MM.1S (cell line): ENCODE results near the gene RPS6KB1.
A peak's percentile ranks its signal among the peaks of the same experiment; 100 is the strongest.

ENCODE experiments used
- DNase-seq: peaks from one replicate; pipeline ENCODE4 v3.0.0-alpha.2; 2015
- H2AFZ ChIP-seq: fragments of 300-600 bp; sonication (generic); 2 replicates; pipeline ENCODE4 v1.6.0; 2016; ENCODE audit warnings: antibody characterized with exemption, low read length
- H3F3A ChIP-seq: fragments of 300-600 bp; sonication (generic); 2 replicates; pipeline ENCODE4 v1.6.1; 2016; ENCODE audit warnings: mild to moderate bottlenecking, antibody characterized with exemption, low read length, moderate library complexity, mixed read lengths; ENCODE audit not compliant: insufficient read depth
- H3K27ac ChIP-seq: fragments of 300-600 bp; sonication (generic); 2 replicates; pipeline ENCODE4 v1.5.1; 2016; ENCODE audit warnings: mild to moderate bottlenecking, low read length
- H3K27me3 ChIP-seq: fragments of 300-600 bp; sonication (generic); replicated peaks from 2 replicates; pipeline ENCODE4 v1.6.0; 2016; ENCODE audit warnings: low read length; ENCODE audit not compliant: insufficient read depth
- H3K36me3 ChIP-seq: fragments of 300-600 bp; sonication (generic); replicated peaks from 2 replicates; pipeline ENCODE4 v1.6.1; 2016; ENCODE audit warnings: mild to moderate bottlenecking, low read length, mixed read lengths; ENCODE audit not compliant: insufficient read depth
- H3K4me1 ChIP-seq: fragments of 300-600 bp; sonication (generic); 2 replicates; pipeline ENCODE4 v1.6.1; 2016; ENCODE audit warnings: low read length, mixed read lengths
- H3K4me2 ChIP-seq: fragments of 300-600 bp; sonication (generic); 2 replicates; pipeline ENCODE4 v1.6.0; 2016; ENCODE audit warnings: low read depth, low read length
- H3K4me3 ChIP-seq: fragments of 300-600 bp; sonication (generic); 2 replicates; pipeline ENCODE4 v1.5.1; 2016; ENCODE audit warnings: low read length, mixed read lengths
- H3K79me2 ChIP-seq: fragments of 300-600 bp; sonication (generic); 2 replicates; pipeline ENCODE4 v1.6.1; 2016; ENCODE audit warnings: mixed run types, low read length, mixed read lengths
- H3K9ac ChIP-seq: fragments of 300-600 bp; sonication (generic); 2 replicates; pipeline ENCODE4 v1.6.1; 2016; ENCODE audit warnings: low read length, mixed read lengths
- H3K9me2 ChIP-seq: fragments of 300-600 bp; sonication (generic); replicated peaks from 2 replicates; pipeline ENCODE4 v1.6.1; 2016; ENCODE audit warnings: mild to moderate bottlenecking, low read length, mixed read lengths; ENCODE audit not compliant: insufficient read depth
- H3K9me3 ChIP-seq: fragments of 300-600 bp; sonication (generic); replicated peaks from 2 replicates; pipeline ENCODE4 v1.6.1; 2016; ENCODE audit warnings: mild to moderate bottlenecking, low read length, mixed read lengths; ENCODE audit not compliant: insufficient read depth
- H4K20me1 ChIP-seq: fragments of 300-600 bp; sonication (generic); 2 replicates; pipeline ENCODE4 v1.6.1; 2016; ENCODE audit warnings: mild to moderate bottlenecking, low read length, moderate library complexity, mixed read lengths; ENCODE audit not compliant: insufficient read depth
- CTCF ChIP-seq: fragments of 300-600 bp; sonication (generic); IDR thresholded peaks from 2 replicates; pipeline ENCODE4 v1.5.1; 2016; ENCODE audit warnings: antibody characterized with exemption, low read length, mixed read lengths
- EZH2 ChIP-seq: fragments of 300-600 bp; sonication (generic); optimal IDR thresholded peaks from 2 replicates; pipeline ENCODE3; 2017; ENCODE audit warnings: low read depth, mild to moderate bottlenecking, antibody characterized with exemption, low read length, mixed read lengths
- EZH2phosphoT487 ChIP-seq: fragments of 300-600 bp; sonication (generic); IDR thresholded peaks from 2 replicates; pipeline ENCODE4 v1.6.1; 2018; ENCODE audit warnings: antibody characterized with exemption, low read length

The RPS6KB1 gene

GRCh38 chr17:59890720-59891119, 2.2 kb upstream of the RPS6KB1 start:
- Histone ChIP-seq H3K27ac (no peak overlapping the region), H3K36me3 (no peaks in the 10 kb centered on the region), H3K79me2 (peaks cover 47% of the 10 kb centered on the region), H3K9me3 (no peaks in the 10 kb centered on the region), H3K9ac (no peak overlapping the region), H4K20me1 (no peaks in the 10 kb centered on the region; the same call in 1 of the 2 replicates), H3K4me2 (no peak overlapping the region), H3K9me2 (no peaks in the 10 kb centered on the region), H3K4me1 (peaks cover 8% of the 10 kb centered on the region; the same call in 1 of the 2 replicates), H3K27me3 (no peaks in the 10 kb centered on the region), H2AFZ (no peak overlapping the region), H3K4me3 (no peak overlapping the region), H3F3A (0 out of 2 replicates have a peak, but pooled peaks cover 4% of the 10 kb centered on the region)
- DNase-seq: no peak
- TF ChIP-seq EZH2 (no peak), CTCF (no peak), EZH2phosphoT487 (no peak)

GRCh38 chr17:59892251-59892923, 534 bp upstream of the RPS6KB1 start:
- no peak for DNase-seq
- Histone ChIP-seq H3K36me3 (no peaks in the 10 kb centered on the region), H3K4me3 (peak overlapping the region; percentile 83), H4K20me1 (peaks cover 6% of the 10 kb centered on the region; the same call in 1 of the 2 replicates), H3K9me3 (no peaks in the 10 kb centered on the region), H3K4me2 (peak overlapping the region; percentile 86), H3K79me2 (peaks cover 64% of the 10 kb centered on the region), H3F3A (0 out of 2 replicates have a peak, but pooled peaks cover 4% of the 10 kb centered on the region), H3K9me2 (no peaks in the 10 kb centered on the region), H3K4me1 (peaks cover 8% of the 10 kb centered on the region; the same call in 1 of the 2 replicates), H3K9ac (peak overlapping the region; percentile 60), H3K27me3 (no peaks in the 10 kb centered on the region), H3K27ac (peak overlapping the region; percentile 40; the same call in 1 of the 2 replicates), H2AFZ (peak overlapping the region; percentile 84)
- no peak for TF ChIP-seq EZH2
- no peak for TF ChIP-seq EZH2phosphoT487
- no peak for TF ChIP-seq CTCF

- DNase-seq: no peak
- H3K9me3 ChIP-seq: no peaks in the 10 kb centered on the region
- 0 out of 2 replicates have a peak, but pooled peaks cover 4% of the 10 kb centered on the region for H3F3A ChIP-seq
- peak overlapping the region; percentile 68 for H2AFZ ChIP-seq
- no peaks in the 10 kb centered on the region for H3K9me2 ChIP-seq
- H3K79me2 ChIP-seq: peaks cover 77% of the 10 kb centered on the region
- H4K20me1 ChIP-seq: peaks cover 6% of the 10 kb centered on the region; the same call in 1 of the 2 replicates
- TF ChIP-seq CTCF: no peak
- TF ChIP-seq EZH2: no peak
- TF ChIP-seq EZH2phosphoT487: no peak
- peak overlapping the region; percentile 58; the same call in 1 of the 2 replicates for H3K27ac ChIP-seq
- H3K4me3 ChIP-seq: peak overlapping the region; percentile 83
- peaks cover 8% of the 10 kb centered on the region; the same call in 1 of the 2 replicates for H3K4me1 ChIP-seq
- H3K4me2 ChIP-seq: peak overlapping the region; percentile 76
- peak overlapping the region; percentile 84 for H3K9ac ChIP-seq
- no peaks in the 10 kb centered on the region for H3K36me3 ChIP-seq
- no peaks in the 10 kb centered on the region for H3K27me3 ChIP-seq
These were observed 767 bp downstream of the RPS6KB1 start for GRCh38 chr17:59893676-59894100.
